Measurements from ENCODE around the gene LCA5L.
"Not testable (repeated sequence)": the region's sequence is repeated elsewhere in the genome, so short reads cannot be mapped to it uniquely, and the experiment has no call there.

LCA5L gene

GRCh38 chr21:39451332-39452206 lies 6.0 kb upstream of the LCA5L start, which contains the start of gene SH3BGR:
Gene SH3BGR (plus strand): TSS chr21:39451970. CDS start chr21:39452097, 127 bp downstream.
- no peak for DNase-seq (ENCODE audit: low read depth)

DNA sequence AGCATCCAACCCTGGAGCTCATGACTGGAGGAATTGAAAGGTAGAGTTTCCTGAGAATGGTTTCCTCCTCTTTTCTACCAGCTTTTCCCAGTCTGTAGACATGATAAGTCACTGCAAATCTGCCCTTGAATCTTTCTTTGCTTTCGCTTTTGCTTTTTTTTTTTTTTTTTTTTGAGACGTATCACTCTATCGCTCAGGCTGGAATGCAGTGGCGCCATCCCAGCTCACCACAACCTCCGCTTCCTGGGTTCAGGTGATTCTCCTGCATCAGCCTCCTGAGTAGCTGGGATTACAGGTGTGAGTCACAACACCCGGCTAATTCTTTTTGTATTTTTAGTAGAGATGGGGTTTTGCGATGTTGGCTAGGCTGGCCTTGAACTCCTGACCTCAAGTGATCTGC lies 1.7 kb upstream of the LCA5L start:
- no peak for DNase-seq (ENCODE audit: low read depth)

DNA sequence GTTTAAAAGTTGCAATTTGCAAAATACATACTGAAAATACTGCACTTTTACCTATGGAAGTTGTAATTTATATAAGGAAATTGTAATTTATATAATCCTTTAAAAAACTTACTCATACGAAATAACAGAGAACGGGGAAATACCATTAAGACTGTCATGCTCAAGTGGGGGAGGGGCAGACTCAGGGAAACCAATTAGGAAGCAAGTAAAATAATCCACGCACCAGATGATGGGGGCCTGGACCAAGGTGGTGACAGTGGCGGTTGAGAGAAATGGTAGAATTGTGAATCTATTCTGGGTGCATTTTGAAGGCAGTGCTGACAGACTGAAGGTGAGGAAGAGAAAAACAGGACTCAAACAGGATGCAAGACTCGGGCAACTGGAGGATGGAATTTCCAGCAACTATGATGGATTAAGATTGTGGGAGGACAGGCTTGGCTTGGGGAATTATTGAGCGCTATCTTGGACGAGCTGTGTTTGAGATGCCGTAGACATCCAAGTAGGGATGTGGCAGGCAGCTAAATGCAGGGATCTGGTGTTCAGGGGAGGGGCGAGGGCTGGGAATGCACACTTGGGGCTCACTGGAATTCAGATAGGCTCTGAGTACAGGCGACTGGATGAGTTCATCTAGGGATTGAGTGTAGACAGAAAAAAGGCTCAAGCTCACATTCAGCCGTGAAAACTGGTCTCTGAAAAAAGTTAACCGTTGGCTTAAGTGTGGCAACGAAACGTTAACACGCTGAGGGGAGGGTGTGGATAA lies 977 bp downstream of the LCA5L start:
- no peak for DNase-seq (ENCODE audit: low read depth)

GRCh38 chr21:39441502-39442475 lies 3.8 kb downstream of the LCA5L start:
- DNase-seq (ENCODE audit: low read depth), result no peak

- no peak for DNase-seq (ENCODE audit: low read depth)
Observed at GRCh38 chr21:39439232-39439631, 6.3 kb downstream of the LCA5L start.

DNA sequence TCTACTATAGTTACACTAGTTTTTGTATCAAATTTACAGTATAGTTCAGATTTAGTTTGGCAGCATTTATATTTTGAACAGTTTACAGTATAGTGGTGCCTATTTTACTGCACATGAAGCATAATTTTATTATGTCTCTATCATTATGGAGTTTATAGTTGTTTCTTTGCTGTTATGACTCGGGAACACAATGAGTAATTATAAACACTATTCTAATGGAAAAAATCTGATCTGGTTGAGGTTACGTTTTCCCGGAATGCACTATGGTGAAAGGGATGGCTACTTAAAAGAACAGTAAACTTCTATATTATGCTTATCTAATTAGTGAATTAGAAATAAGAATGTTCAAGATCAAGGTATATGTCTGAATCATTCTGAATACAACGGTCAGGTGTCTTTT lies 10.6 kb downstream of the LCA5L start:
- no peak for DNase-seq (ENCODE audit: low read depth)

GRCh38 chr21:39430954-39431353 lies 14.6 kb downstream of the LCA5L start:
- no peak for DNase-seq (ENCODE audit: low read depth)

DNA sequence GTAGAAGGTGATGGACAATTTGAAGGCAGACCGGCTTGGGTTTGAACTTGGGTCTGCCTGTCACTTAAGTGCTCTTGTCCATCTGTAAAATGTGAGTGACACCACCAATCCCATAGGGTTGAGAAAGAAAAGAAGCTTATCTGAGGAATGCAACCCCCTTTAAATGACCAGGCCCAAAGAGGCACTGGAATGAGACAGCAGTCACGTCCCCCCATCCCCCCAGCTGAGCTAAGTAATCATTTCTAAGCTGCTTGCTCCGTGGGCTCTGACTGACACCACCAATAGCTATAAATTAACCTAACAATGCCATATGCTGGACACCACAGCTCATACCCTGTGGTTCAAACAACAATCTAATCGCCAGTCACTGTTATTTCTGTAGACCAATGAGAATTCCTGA lies 15.1 kb downstream of the LCA5L start:
- DNase-seq (ENCODE audit: low read depth), result no peak

- no peak for DNase-seq (ENCODE audit: low read depth)
Observed at GRCh38 chr21:39430016-39430415, 15.6 kb downstream of the LCA5L start.

DNA sequence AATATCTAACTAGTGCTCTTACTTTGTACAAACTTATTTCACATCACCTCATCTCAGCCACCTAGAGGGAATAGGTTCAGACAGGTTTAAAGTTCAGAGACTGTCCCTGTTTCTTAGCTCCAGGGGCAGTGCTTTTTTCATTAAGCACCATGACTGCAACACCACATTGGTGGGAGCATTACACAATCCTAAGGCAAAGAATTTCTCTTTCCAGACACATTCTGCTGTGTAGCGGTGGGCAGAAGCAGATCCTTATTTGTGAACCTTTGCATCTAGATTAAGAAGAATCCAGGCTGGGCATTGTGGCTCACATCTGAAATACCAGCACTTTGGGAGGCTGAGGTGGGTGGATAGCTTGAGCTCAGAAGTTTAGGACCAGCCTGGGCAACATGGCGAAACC lies 16.1 kb downstream of the LCA5L start:
- no peak for DNase-seq (ENCODE audit: low read depth)

DNA sequence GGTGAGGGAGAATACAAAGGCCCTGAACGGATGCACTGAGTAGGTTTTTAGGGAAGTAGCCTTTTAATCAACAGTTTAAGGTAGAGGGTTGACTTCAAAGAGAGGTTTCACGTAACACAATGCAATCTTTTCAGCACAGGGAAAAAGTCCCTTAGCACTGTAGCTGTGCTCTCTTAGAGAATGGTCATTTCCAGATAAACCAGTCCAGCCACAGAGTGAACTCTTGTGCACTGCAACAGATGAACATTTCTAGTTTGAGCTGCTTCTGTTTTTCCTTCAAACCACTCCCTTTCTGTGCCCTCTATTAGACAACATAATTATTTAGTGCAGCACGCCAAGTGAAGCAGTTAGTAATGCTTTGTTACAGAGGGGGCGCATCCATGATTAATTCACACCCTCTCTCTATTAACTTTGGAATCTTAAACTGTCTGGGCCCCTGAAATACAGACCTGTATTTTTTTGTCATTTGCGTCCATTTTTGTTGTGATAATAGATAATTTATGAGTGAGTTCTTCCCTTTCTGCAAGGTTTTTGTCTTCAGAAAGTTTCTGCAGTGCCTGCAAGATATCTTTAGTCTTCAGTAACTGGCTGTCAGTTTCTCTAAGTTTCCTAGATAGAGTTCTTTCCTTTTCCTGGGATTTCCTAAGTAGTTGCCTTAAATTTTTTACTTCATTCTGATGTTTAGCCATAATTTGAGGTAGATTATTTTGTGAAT lies 22.9 kb downstream of the LCA5L start:
- no peak for DNase-seq (ENCODE audit: low read depth)

DNA sequence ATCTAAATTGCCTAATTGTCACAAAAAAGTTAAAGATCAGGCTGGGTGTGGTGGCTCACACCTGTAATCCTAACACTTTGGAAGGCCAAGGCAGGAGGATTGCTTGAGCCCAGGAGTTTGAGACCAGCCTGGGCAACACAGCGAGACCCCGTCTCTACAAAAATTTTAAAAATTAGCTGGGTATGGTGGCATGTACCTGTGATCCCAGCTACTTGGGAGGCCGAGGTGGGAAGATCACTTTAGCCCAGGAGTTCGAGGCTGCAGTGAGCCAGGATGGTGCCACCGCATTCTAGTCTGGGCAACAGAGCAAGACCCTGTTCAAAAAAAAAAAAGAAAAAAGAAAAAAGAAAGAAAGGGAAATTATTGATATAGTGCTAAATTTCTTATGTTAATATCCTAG lies 26.4 kb downstream of the LCA5L start:
- DNase-seq (ENCODE audit: low read depth), result not testable (repeated sequence)

DNA sequence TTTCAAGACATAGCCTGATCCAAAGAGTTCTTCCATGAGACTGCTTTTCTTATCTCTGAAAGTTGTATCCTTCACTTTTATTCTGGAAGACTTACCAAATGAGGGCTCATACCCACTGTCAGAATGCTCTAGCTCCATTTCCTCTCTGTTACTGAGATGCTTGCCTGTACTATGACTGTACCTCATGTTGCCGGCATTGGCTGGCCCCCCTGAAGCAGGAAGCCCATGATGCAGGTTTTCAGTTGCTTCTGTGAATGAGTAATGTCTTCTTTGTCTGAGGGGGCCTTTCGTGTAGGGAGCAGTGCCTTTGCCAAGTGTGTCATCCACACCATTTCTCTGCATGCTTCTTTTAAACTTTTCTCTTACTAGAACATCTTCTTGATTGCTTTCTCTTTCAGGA lies 39.5 kb downstream of the LCA5L start:
- no peak for DNase-seq (ENCODE audit: low read depth)

DNA sequence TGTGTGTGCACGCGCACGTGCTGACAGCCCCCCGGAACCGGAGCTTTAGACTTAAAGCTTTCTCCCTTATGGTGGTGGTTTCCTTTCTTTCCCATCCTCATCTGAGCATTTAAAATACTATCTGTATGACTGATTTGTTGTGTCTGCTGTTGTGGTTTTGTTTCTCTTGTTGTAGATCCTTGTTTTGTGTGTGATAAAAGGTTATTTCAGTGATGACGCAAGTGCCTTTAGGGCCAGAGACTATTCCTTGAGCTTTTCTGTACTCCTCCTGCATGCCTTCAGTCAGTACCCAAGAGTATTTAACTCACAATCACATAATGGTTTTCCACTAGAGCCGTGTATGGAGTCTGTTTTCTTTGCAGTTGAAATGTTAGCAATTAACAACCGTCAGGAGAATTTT lies 45.4 kb downstream of the LCA5L start:
- DNase-seq (ENCODE audit: low read depth), result no peak

DNA sequence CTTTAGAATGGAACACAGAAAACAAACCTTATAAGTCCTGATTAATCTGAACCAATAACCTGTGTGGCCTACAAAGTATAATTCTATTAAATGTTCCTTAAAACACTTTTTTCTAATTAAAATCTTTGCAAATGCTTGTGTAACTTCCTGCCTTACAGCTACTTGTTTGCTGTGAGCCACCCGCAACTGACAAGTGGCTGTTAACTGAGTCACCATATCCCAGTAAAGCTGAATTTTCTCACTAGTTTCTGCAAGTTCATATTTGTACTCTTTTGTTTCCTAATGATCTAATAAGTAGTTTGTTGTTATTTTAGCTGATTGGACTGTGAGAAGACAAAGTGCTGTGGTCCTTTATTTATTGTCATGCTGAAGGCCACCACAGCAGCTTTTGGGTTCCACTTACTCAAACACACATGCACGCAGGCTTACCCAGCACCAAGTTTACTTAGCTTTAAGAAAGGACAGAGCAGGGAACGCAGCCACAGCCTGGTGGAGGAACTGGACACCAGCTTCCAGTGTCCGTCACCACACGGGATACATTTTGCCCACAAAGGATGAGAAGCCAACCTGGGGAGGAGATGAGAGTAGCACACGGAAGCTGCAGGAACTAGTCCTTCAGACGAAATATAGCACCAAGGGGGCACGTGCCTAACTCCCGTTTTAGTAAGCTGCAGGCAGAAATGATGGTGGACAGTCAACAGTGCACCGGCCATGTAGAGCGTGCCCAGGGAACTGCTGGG lies 47.8 kb downstream of the LCA5L start:
- no peak for DNase-seq (ENCODE audit: low read depth)

DNA sequence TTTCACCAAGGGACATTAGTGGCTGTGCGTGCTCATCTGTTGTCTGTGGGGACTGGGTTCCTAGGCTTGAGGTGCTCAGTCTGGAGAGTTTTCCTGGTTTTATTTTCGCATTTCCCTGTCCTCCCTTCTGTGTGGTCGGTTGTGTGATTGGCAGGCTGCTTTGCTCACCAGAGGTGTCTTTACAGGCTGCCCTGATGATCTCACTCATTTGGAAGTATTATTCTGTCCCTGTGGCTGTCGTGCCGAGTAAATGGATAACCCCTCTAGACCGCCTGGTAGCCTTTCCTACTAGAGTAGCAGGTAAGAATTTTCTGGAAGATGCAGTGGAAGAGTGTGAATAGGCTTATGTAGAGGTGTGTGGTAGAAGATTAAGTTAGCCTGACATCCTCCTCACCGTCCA lies 52.6 kb downstream of the LCA5L start:
- no peak for DNase-seq (ENCODE audit: low read depth)

- DNase-seq (ENCODE audit: low read depth), result no peak
Observed at GRCh38 chr21:39390212-39390765, 55.3 kb downstream of the LCA5L start.

DNA sequence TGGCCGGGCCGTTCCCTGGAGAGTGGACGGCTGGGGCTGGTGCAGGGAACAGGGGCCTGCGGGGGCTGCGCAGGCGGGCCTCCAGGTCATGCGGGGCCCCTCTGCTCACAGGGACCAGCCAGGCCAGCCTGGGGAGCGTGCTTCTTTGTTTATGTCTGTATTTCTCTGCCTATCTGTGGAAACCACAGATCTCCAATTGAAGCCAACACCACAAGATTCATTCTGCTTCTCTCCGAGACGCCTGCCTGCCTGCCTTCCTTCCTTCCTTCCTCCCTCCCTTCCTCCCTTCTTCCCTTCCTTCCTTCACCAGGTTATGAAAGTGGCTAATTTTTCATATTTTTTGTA lies 56.8 kb downstream of the LCA5L start:
- DNase-seq (ENCODE audit: low read depth), result no peak

GRCh38 chr21:39388038-39388810 lies 57.4 kb downstream of the LCA5L start:
- no peak for DNase-seq (ENCODE audit: low read depth)

Data from GM04503 (cell line).